GM10266 (cell line): ENCODE measurements around the gene RABL6.

ENCODE experiments used
- DNase-seq: peaks from one replicate; pipeline ENCODE4 v3.0.0; 2012; ENCODE audit errors: extremely low spot score
- TF ChIP-seq, protein P1 (sequence below): IDR thresholded peaks from 2 replicates; pipeline ENCODE4 v1.5.1; 2012; ENCODE audit warnings: mild to moderate bottlenecking, low read depth; ENCODE audit not compliant: control insufficient read depth, insufficient read depth; ENCODE audit errors: missing control alignments

RABL6 gene

GRCh38 chr9:136855461-136856078, 47.8 kb downstream of the RABL6 start:
- no peak for DNase-seq

GRCh38 chr9:136856079-136856476, 48.3 kb downstream of the RABL6 start:
- no peak for DNase-seq

More at GRCh38 chr9:136855461-136856078, 47.8 kb downstream of the RABL6 start:
- TF ChIP-seq, protein P1, sequence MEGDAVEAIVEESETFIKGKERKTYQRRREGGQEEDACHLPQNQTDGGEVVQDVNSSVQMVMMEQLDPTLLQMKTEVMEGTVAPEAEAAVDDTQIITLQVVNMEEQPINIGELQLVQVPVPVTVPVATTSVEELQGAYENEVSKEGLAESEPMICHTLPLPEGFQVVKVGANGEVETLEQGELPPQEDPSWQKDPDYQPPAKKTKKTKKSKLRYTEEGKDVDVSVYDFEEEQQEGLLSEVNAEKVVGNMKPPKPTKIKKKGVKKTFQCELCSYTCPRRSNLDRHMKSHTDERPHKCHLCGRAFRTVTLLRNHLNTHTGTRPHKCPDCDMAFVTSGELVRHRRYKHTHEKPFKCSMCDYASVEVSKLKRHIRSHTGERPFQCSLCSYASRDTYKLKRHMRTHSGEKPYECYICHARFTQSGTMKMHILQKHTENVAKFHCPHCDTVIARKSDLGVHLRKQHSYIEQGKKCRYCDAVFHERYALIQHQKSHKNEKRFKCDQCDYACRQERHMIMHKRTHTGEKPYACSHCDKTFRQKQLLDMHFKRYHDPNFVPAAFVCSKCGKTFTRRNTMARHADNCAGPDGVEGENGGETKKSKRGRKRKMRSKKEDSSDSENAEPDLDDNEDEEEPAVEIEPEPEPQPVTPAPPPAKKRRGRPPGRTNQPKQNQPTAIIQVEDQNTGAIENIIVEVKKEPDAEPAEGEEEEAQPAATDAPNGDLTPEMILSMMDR, result no peak

GRCh38 chr9:136856541-136857141, 48.9 kb downstream of the RABL6 start:
- no peak for DNase-seq
- TF ChIP-seq, protein P1, result no peak

More at GRCh38 chr9:136856079-136856476, 48.3 kb downstream of the RABL6 start:
- TF ChIP-seq, protein P1, result no peak

DNA sequence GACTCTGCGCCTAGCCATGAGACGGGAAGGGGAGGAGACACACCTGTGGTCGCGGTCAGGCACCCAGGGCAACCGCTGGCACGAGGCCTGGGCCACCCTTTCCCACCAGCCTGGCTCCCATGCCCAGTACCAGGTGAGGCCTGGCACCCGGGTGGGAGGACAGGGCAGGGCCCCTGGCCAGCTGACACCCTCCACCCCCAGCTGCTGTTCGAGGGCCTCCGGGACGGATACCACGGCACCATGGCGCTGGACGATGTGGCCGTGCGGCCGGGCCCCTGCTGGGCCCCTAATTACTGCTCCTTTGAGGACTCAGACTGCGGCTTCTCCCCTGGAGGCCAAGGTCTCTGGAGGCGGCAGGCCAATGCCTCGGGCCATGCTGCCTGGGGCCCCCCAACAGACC, 49.4 kb downstream of the RABL6 start:
- TF ChIP-seq, protein P1, result no peak
- no peak for DNase-seq

DNA sequence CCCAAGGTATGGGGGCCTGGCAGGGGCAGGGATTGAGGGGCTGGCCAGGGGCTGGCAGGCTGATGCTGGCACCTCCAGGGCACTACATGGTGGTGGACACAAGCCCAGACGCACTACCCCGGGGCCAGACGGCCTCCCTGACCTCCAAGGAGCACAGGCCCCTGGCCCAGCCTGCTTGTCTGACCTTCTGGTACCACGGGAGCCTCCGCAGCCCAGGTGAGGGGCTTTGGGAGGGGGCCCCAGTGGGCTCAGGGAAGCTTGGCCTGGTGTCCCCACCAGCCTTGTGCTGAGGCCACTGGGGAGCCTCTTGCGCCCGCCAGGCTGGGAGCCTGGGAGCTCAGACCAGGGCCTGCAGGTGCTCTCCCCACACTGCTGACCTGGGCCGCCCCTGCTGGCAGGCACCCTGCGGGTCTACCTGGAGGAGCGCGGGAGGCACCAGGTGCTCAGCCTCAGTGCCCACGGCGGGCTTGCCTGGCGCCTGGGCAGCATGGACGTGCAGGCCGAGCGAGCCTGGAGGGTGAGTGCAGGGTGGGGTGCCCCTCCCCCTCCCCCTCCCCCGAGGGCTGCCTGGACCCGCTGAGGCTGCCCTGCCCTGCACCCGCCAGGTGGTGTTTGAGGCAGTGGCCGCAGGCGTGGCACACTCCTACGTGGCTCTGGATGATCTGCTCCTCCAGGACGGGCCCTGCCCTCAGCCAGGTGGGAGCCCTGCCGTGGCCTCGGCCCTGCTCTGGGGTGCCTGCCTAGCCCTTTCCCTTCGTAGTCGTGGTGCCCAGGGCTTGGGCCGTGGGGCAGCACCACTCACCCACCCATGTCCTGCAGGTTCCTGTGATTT, 50.0 kb downstream of the RABL6 start:
- TF ChIP-seq, protein P1, result no peak

GRCh38 chr9:136858452-136858843, 50.7 kb downstream of the RABL6 start:
- no peak for DNase-seq
- TF ChIP-seq, protein P1, result no peak

More for the DNA sequence above, 50.0 kb downstream of the RABL6 start:
- no peak for DNase-seq
